K562 (cell line): ENCODE data around the gene DTX3. TPM values are rescaled to one million over a fixed set of nuclear protein-coding genes. Genes with fewer than 3 reads are reported as not detected.
A peak's percentile ranks its signal among the peaks of the same experiment; 100 is the strongest.

ENCODE experiments used
- ATAC-seq: fragments of 200-7000 bp; cut with Tn5 transposase; 3 replicates; pipeline ENCODE4 v1.9.1; 2020; ENCODE audit warnings: moderate library complexity
- BruUV-seq: library from RNA; stranded (reverse); fragments of 400-500 nt; replicated peaks from 2 replicates; lab custom pipeline; 2021; lab: Mats Ljungman, UMichigan
- CTCF ChIA-PET: fragments of 300-600 bp; formaldehyde crosslinking; extraction: SDS; loops from one replicate; lab custom pipeline; 2021; ENCODE audit warnings: low intra/inter-chr PET ratio; lab: Yijun Ruan, JAX
- POLR2A ChIA-PET: fragments of 300-600, 350-650 bp; sonication (Branson Sonifier 250); formaldehyde crosslinking; extraction: SDS; loops from one replicate; lab custom pipeline; 2021; ENCODE audit warnings: antibody characterized with exemption, inconsistent platforms; lab: Yijun Ruan, JAX
- DNase-seq, 4 experiments: peaks; one replicate each; pipeline versions ENCODE4 v3.0.0 to v3.0.0-alpha.2; 2011 to 2018; ENCODE audit warnings: low spot score in 3 of 4, mixed read lengths in 3 of 4; ENCODE audit errors: extremely low read depth in 1 of 4
- FAIRE-seq: peaks from 2 replicates; lab custom pipeline; 2011; peaks lifted over from hg19 to GRCh38; lab: Jason Lieb, UNC
- H2AFZ ChIP-seq: 2 replicates; pipeline ENCODE4 v1.6.0; 2011; ENCODE audit warnings: low read depth, low read length, control low read depth, inconsistent platforms
- H3K27ac ChIP-seq: fragments of 200-600 bp; 3 replicates; pipeline ENCODE4 v1.8.0; 2011; ENCODE audit warnings: low read depth, mild to moderate bottlenecking, control low read depth, inconsistent platforms, low read length, moderate library complexity, mixed read lengths; ENCODE audit errors: extremely low read depth
- H3K27me3 ChIP-seq, 2 experiments: fragments of 300-600 bp in 1 of 2; 2 replicates in 1 of 2; 3 replicates in 1 of 2; pipeline versions ENCODE4 v1.6.0 to v1.8.0; 2011; ENCODE audit warnings: inconsistent platforms in 2 of 2, low read length in 2 of 2, mild to moderate bottlenecking in 1 of 2, mixed read lengths in 1 of 2, moderate library complexity in 1 of 2; ENCODE audit not compliant: control insufficient read depth in 2 of 2, insufficient read depth in 2 of 2
- H3K36me3 ChIP-seq: fragments of 300-600 bp; 3 replicates; pipeline ENCODE4 v1.8.0; 2011; ENCODE audit warnings: mild to moderate bottlenecking, low read length, inconsistent platforms; ENCODE audit not compliant: control insufficient read depth, insufficient read depth
- H3K4me1 ChIP-seq, 2 experiments: fragments of 200-600 bp in 1 of 2; replicated peaks in 1 of 2; 2 replicates in 1 of 2; 3 replicates in 1 of 2; pipeline versions ENCODE4 v1.5.1 to v1.8.0; 2011; ENCODE audit warnings: inconsistent platforms in 2 of 2, low read length in 2 of 2, mild to moderate bottlenecking in 1 of 2, mixed read lengths in 1 of 2, moderate library complexity in 1 of 2; ENCODE audit not compliant: control insufficient read depth in 2 of 2, insufficient read depth in 2 of 2
- H3K4me2 ChIP-seq: 2 replicates; pipeline ENCODE4 v1.6.1; 2011; ENCODE audit warnings: low read length, control low read depth, inconsistent platforms, mixed read lengths; ENCODE audit not compliant: insufficient read depth
- H3K4me3 ChIP-seq: fragments of 200-600 bp; sonication (generic), shearing (Covaris generic); 2 replicates; pipeline ENCODE4 v1.5.1; 2016; ENCODE audit warnings: control low read depth, inconsistent platforms
- H3K79me2 ChIP-seq: fragments of 200-600 bp; 3 replicates; pipeline ENCODE4 v1.8.0; 2011; ENCODE audit warnings: low read length, inconsistent platforms; ENCODE audit not compliant: control insufficient read depth, insufficient read depth
- H3K9ac ChIP-seq, 2 experiments: 2 replicates each; pipeline versions ENCODE4 v1.6.0 to v1.6.1; 2011; ENCODE audit warnings: low read depth in 2 of 2, low read length in 2 of 2, control low read depth in 1 of 2, inconsistent platforms in 1 of 2, mild to moderate bottlenecking in 1 of 2, mixed read lengths in 1 of 2; ENCODE audit not compliant: insufficient read depth in 1 of 2
- H3K9me1 ChIP-seq: one replicate; pipeline ENCODE4 v1.6.0; 2011; ENCODE audit warnings: inconsistent platforms, mild to moderate bottlenecking, low read length, moderate library complexity; ENCODE audit not compliant: control insufficient read depth, insufficient read depth
- H3K9me3 ChIP-seq: replicated peaks from 2 replicates; pipeline ENCODE4 v1.5.1; 2011; ENCODE audit warnings: low read depth, low read length, inconsistent platforms; ENCODE audit not compliant: control insufficient read depth, insufficient read depth
- H4K20me1 ChIP-seq: replicated peaks from 2 replicates; pipeline ENCODE4 v1.6.1; 2011; ENCODE audit warnings: low read length, inconsistent platforms, mixed read lengths; ENCODE audit not compliant: control insufficient read depth, insufficient read depth
- DLX4 ChIP-seq: fragments of 250-450 bp; sonication (Bioruptor Pico); IDR thresholded peaks from 2 replicates; pipeline ENCODE4 v1.6.1; 2021; ENCODE audit warnings: mild to moderate bottlenecking
- KDM2B ChIP-seq: fragments of 250-450 bp; sonication (Bioruptor Pico); IDR thresholded peaks from 2 replicates; pipeline ENCODE4 v1.8.0; 2021; ENCODE audit warnings: mild to moderate bottlenecking, moderate library complexity
- NFIC ChIP-seq: fragments of 450-650 bp; IDR thresholded peaks from 2 replicates; pipeline ENCODE4 v1.6.1; 2017; ENCODE audit warnings: mild to moderate bottlenecking, inconsistent platforms
- SETDB1 ChIP-seq: IDR thresholded peaks from one replicate; pipeline ENCODE4 v1.6.1; 2012; ENCODE audit warnings: low read length, control low read depth, inconsistent platforms
- U2AF1 ChIP-seq: fragments of 200-400 bp; formaldehyde crosslinking; optimal IDR thresholded peaks from 2 replicates; pipeline ENCODE3; 2017; ENCODE audit warnings: mild to moderate bottlenecking, low read depth, low read length, moderate library complexity
- ZNF311 ChIP-seq: fragments of 250-450 bp; sonication (Bioruptor Pico); IDR thresholded peaks from 2 replicates; pipeline ENCODE4 v1.4.0; 2020; ENCODE audit warnings: mild to moderate bottlenecking, moderate library complexity
- ZNF589 ChIP-seq: fragments of 200-800 bp; sonication (Bioruptor generic); IDR thresholded peaks from 2 replicates; pipeline ENCODE4 v1.6.1; 2016; ENCODE audit warnings: low read depth, missing genetic modification characterization, missing compliant biosample characterization
- WGBS: fragments of 100-300 bp; shearing (Covaris generic); methylation state at CpG from one replicate; pipeline ENCODE4 v1.1.6; 2016; ENCODE audit warnings: low coverage, mixed read lengths; ENCODE audit not compliant: insufficient coverage; ENCODE audit errors: missing lambda C conversion rate; 5-methylcytosine and 5-hydroxymethylcytosine counted together
- in situ Hi-C: fragments of 300-500 bp; cut with MboI; formaldehyde crosslinking; loops from 4 replicates; pipeline ENCODE4 v1.15.0; 2018; ENCODE audit warnings: inconsistent platforms, mixed read lengths
- intact Hi-C: fragments of 100-400 bp; cut with micrococcal nuclease; formaldehyde crosslinking; loops from 2 replicates; pipeline ENCODE4 v1.14.2; 2022
- polyA plus RNA-seq, 8 experiments: library from polyadenylated mRNA; depleted of rRNA in 4 of 8; stranded (reverse) in 5 of 8; unstranded in 3 of 8; fragments of >200 nt; fragmentation: Nextera tagmentation in 2 of 8; fragmentation: Illumina TruSeq in 1 of 8; extraction: Ambion mirVana in 2 of 8; extraction: Trizol in 1 of 8; gene quantifications; 2 replicates each; pipeline versions ENCODE4 v1.2.1 to v1.2.3, GENCODE V29; 2011 to 2014; ENCODE audit warnings: inconsistent platforms in 1 of 8, missing spikeins in 1 of 8
- total RNA-seq, 7 experiments: library from RNA; depleted of rRNA in 6 of 7; stranded (reverse); fragments of >200 nt in 6 of 7; fragmentation: Illumina TruSeq in 2 of 7; extraction: Trizol in 2 of 7; gene quantifications; 2 replicates each; pipeline versions ENCODE4 v1.2.1 to v1.2.3, GENCODE V29; 2011 to 2021; ENCODE audit warnings: low replicate concordance in 1 of 7
- TF ChIP-seq, protein P1 (sequence below): conservative IDR thresholded peaks from 2 replicates; pipeline ENCODE4 v1.6.1; 2011; ENCODE audit warnings: low read depth, mild to moderate bottlenecking, low read length; ENCODE audit not compliant: control insufficient read depth

DTX3 gene
- total and polyA plus RNA-seq, 9 of the 15 experiments (the other 6 are each of a cell fraction or from before 2014, with no cell fraction given), result 0.03 to 0.09 (median 0.06) TPM; not detected in 6

- no TSS peak for BruUV-seq
- no peak overlapping the region for H3K4me2 ChIP-seq
- H2AFZ ChIP-seq, result peak overlapping the region; percentile 51
- TF ChIP-seq ZNF589 (no peak), SETDB1 (no peak), ZNF311 (CRISPR knock-in tag) (no peak), NFIC (peak; percentile 50), KDM2B (CRISPR knock-in tag) (no peak), U2AF1 (no peak), DLX4 (CRISPR knock-in tag) (no peak)
- TF ChIP-seq, protein P1, sequence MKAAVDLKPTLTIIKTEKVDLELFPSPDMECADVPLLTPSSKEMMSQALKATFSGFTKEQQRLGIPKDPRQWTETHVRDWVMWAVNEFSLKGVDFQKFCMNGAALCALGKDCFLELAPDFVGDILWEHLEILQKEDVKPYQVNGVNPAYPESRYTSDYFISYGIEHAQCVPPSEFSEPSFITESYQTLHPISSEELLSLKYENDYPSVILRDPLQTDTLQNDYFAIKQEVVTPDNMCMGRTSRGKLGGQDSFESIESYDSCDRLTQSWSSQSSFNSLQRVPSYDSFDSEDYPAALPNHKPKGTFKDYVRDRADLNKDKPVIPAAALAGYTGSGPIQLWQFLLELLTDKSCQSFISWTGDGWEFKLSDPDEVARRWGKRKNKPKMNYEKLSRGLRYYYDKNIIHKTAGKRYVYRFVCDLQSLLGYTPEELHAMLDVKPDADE, result no peak
- no peaks in the 10 kb centered on the region for H3K27me3 ChIP-seq
- H3K36me3 ChIP-seq, result no peaks in the 10 kb centered on the region
- DNase-seq (no peak), ATAC-seq (no peak), FAIRE-seq (peak; percentile 11)
- intact Hi-C loops (no loop called here), in situ Hi-C loops (no loop called here)
- 51% methylated on average over 3 of the region's 3 CpGs for WGBS
- H3K4me1 ChIP-seq, result peaks cover 4 to 6% of the 10 kb centered on the region in 2 experiments; a peak in 3 of 5 replicates
- ChIA-PET CTCF (no interaction called here), POLR2A (interaction anchor here (0.6 to 0.9 kb wide), 3 partner anchors 15 to 118 kb away, joined by 4 to 6 read pairs (median 4); no protein-coding TSS in a partner anchor)
- no peak overlapping the region for H3K27ac ChIP-seq
- no peak overlapping the region for H3K9ac ChIP-seq
- no peaks in the 10 kb centered on the region for H3K9me1 ChIP-seq
- no peak overlapping the region for H3K4me3 ChIP-seq
- H3K9me3 ChIP-seq, result no peaks in the 10 kb centered on the region
- no peaks in the 10 kb centered on the region for H3K79me2 ChIP-seq
- no peaks in the 10 kb centered on the region for H4K20me1 ChIP-seq
Observed at GRCh38 chr12:57657744-57658143, 53.1 kb downstream of the DTX3 start.
